Lower leg skin (tissue), 3 donors: Measurements from ENCODE around the gene NPC1L1.

ENCODE experiments used
- CTCF ChIP-seq, 3 donors: fragments of 450-650 bp; IDR thresholded peaks; one replicate each; pipeline ENCODE4 v1.5.1; 2016; ENCODE audit warnings: antibody characterized with exemption in 3 of 3, mild to moderate bottlenecking in 3 of 3, moderate library complexity in 2 of 3
- POLR2A ChIP-seq, 2 donors: fragments of 450-650 bp; IDR thresholded peaks; one replicate each; pipeline ENCODE4 v1.6.1; 2016 to 2017; ENCODE audit warnings: antibody characterized with exemption in 2 of 2, mild to moderate bottlenecking in 1 of 2, moderate library complexity in 1 of 2

- TF ChIP-seq CTCF (IDR thresholded peaks at IDR 0.05) (no peak), POLR2A (IDR thresholded peaks at IDR 0.05) (no peak)
Measured at GRCh38 chr7:44541876-44542610, 913 bp upstream of the NPC1L1 start.
